ENCODE data around the gene HSD11B2.

HSD11B2 gene

GRCh38 chr16:67388591-67388990 lies 42.3 kb upstream of the HSD11B2 start:
- no peak overlapping the region for H3K4me3 ChIP-seq (ENCODE audit: low read depth, low read length)
- TF ChIP-seq, protein P1, sequence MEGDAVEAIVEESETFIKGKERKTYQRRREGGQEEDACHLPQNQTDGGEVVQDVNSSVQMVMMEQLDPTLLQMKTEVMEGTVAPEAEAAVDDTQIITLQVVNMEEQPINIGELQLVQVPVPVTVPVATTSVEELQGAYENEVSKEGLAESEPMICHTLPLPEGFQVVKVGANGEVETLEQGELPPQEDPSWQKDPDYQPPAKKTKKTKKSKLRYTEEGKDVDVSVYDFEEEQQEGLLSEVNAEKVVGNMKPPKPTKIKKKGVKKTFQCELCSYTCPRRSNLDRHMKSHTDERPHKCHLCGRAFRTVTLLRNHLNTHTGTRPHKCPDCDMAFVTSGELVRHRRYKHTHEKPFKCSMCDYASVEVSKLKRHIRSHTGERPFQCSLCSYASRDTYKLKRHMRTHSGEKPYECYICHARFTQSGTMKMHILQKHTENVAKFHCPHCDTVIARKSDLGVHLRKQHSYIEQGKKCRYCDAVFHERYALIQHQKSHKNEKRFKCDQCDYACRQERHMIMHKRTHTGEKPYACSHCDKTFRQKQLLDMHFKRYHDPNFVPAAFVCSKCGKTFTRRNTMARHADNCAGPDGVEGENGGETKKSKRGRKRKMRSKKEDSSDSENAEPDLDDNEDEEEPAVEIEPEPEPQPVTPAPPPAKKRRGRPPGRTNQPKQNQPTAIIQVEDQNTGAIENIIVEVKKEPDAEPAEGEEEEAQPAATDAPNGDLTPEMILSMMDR (IDR thresholded peaks at IDR 0.05; ENCODE audit: control insufficient read depth, extremely low read depth, insufficient read depth), result no peak
- DNase-seq (ENCODE audit: low read depth), result no peak

DNA sequence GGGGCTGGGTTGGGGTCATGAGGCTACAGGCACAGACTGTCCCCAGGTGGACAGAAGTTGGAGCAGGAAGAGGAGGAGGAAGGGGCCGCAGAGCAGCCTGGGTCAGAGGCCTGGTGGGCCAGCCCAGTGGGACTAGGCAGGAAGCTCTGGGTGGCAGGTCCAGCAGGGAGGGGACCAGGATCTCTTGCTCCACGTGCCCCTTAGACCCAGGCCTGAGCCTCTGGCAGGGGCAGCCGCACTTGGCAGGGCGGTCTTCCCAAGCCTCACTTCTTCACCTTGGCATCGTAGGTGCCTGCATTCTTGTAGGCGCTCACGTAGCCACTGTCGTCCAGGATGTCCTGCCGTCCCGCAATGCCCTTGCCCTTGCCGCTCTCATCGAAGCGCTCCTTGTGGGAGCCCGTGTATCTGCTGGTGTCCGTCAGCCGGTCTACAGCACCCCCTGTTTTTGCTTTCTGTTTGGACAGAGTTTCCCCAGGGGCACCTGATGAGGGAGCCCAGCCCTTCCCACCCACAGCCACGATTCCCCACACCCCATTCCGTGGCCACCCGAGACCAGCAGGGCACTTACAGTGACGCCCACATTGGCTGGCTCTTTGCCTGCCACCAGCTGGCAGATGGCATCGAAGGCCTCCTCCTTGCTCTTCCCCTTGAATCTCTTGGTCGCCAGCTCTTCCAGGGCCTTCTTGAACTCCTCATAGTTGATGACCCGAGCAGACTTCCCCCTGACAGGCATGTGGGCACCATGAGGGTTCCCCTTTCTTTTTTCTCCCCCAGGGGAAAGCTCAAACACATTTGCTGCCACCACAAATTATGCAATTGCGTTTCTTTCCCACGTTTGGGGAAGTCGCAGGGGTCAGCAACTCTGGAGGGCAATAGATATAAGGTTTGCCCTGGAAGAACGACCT lies 40.8 kb upstream of the HSD11B2 start:
- H3K4me3 ChIP-seq (ENCODE audit: low read depth, low read length), result no peak overlapping the region
- TF ChIP-seq, protein P1 (IDR thresholded peaks at IDR 0.05; ENCODE audit: control insufficient read depth, extremely low read depth, insufficient read depth), result no peak
- no peak for DNase-seq (ENCODE audit: low read depth)

GRCh38 chr16:67390816-67391423 lies 40.0 kb upstream of the HSD11B2 start:
- TF ChIP-seq, protein P1 (IDR thresholded peaks at IDR 0.05; ENCODE audit: control insufficient read depth, extremely low read depth, insufficient read depth), result no peak

DNA sequence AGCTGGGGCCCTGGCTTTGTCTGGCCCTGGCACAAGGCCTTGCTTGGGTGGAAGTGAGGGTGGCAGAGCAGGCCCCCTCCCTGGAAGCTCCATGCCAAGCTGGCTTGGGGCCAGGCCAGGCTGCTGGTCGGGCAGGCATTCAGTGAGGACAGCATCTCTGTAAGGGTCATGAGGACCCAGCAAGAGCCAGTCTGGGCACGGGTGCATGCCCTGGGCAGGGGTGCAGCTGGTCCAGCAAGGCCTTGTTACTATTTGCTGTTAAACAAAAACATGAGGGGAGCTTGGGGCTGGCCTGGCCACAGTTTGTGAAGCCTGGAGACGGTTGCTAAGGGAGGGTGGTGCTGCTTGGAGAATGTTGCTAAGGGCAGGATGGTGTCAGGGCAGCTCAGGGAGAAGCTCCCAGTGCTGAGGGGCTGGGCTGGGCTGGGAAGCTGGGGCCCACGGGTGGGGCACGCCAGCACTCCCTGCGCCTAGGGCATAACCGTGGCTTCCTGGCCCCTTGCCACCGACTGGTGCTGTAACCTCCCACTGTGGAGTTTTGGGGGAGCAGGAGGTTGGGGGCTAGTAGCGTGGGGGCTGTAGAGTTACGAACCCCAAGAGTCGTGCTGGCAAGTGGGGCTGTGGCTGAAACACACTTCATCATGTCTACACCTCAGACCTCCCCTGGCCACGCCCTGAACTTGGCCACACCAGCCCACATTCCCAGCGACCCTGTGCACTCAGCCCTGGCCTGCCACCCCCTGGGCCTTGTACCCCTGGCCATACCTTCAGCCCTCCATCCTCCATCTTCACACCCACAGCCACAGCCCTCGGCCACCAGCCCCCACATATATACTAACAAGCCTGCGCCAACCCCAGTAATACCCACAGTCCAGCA lies 39.3 kb upstream of the HSD11B2 start:
- no peak for DNase-seq (ENCODE audit: low read depth)

More at GRCh38 chr16:67390816-67391423, 40.0 kb upstream of the HSD11B2 start:
- H3K4me3 ChIP-seq (ENCODE audit: low read depth, low read length), result no peak overlapping the region
- no peak for DNase-seq (ENCODE audit: low read depth)

GRCh38 chr16:67392301-67393059 lies 38.4 kb upstream of the HSD11B2 start:
- H3K4me3 ChIP-seq (ENCODE audit: low read depth, low read length), result no peak overlapping the region
- DNase-seq (ENCODE audit: low read depth), result no peak
- TF ChIP-seq, protein P1 (IDR thresholded peaks at IDR 0.05; ENCODE audit: control insufficient read depth, extremely low read depth, insufficient read depth), result no peak

More for the DNA sequence above, 39.3 kb upstream of the HSD11B2 start:
- TF ChIP-seq, protein P1 (IDR thresholded peaks at IDR 0.05; ENCODE audit: control insufficient read depth, extremely low read depth, insufficient read depth), result no peak
- H3K4me3 ChIP-seq (ENCODE audit: low read depth, low read length), result no peak overlapping the region

Measured in LNCaP clone FGC (cell line).